Gastroesophageal sphincter (tissue), 4 donors: ENCODE data around the gene SLFNL1. TPM values are rescaled to one million over a fixed set of nuclear protein-coding genes. Genes with fewer than 3 reads are reported as not detected.

ENCODE experiments used
- ATAC-seq: fragments of 150-250 bp; one replicate; pipeline ENCODE4 v1.9.1; 2016; ENCODE audit warnings: mild to moderate bottlenecking, moderate library complexity
- H3K27ac ChIP-seq, 4 donors: fragments of 200-600 bp; sonication (generic) in 3 of 4; 1 replicate in 3 of 4; 2 replicates in 1 of 4; pipeline ENCODE4 v1.5.1; 2016 to 2019
- H3K27me3 ChIP-seq: fragments of 200-600 bp; sonication (generic); one replicate; pipeline ENCODE4 v1.5.1; 2019
- H3K36me3 ChIP-seq, 2 donors: fragments of 200-600 bp; sonication (generic); one replicate each; pipeline ENCODE4 v1.5.1; 2019; ENCODE audit warnings: control low read depth in 1 of 2
- H3K4me1 ChIP-seq, 3 donors: fragments of 200-600 bp; sonication (generic); 1 replicate in 2 of 3; 2 replicates in 1 of 3; pipeline ENCODE4 v1.5.1; 2016 to 2019; ENCODE audit warnings: control low read depth in 2 of 3
- H3K4me3 ChIP-seq, 2 donors: fragments of 200-600 bp; sonication (generic); one replicate each; pipeline ENCODE4 v1.5.1; 2019; ENCODE audit warnings: mild to moderate bottlenecking in 1 of 2, moderate library complexity in 1 of 2
- H3K9me3 ChIP-seq, 3 donors: fragments of 200-600 bp; sonication (generic); one replicate each; pipeline ENCODE4 v1.5.1; 2017 to 2019; ENCODE audit warnings: control low read depth in 2 of 3
- CTCF ChIP-seq, 4 experiments: fragments of 200-600 bp in 2 of 4; fragments of 450-650 bp in 2 of 4; sonication (generic) in 1 of 4; IDR thresholded peaks; one replicate each; pipeline ENCODE4 v1.5.1; 2017 to 2019; ENCODE audit warnings: antibody characterized with exemption in 4 of 4, mild to moderate bottlenecking in 2 of 4, moderate library complexity in 2 of 4
- EP300 ChIP-seq: sonication (generic); formaldehyde crosslinking; IDR thresholded peaks from one replicate; pipeline ENCODE4 v1.6.1; 2017; ENCODE audit warnings: antibody characterized with exemption, mild to moderate bottlenecking
- POLR2A ChIP-seq, 2 donors: fragments of 450-650 bp; IDR thresholded peaks; one replicate each; pipeline ENCODE4 v1.6.1; 2017; ENCODE audit warnings: antibody characterized with exemption in 2 of 2, mild to moderate bottlenecking in 2 of 2, moderate library complexity in 1 of 2
- POLR2AphosphoS5 ChIP-seq: sonication (generic); formaldehyde crosslinking; IDR thresholded peaks from one replicate; pipeline ENCODE4 v1.6.1; 2017; ENCODE audit warnings: antibody characterized with exemption
- WGBS, 2 donors: methylation state at CpG; one replicate each; pipeline ENCODE4 v1.1.5; 2018; ENCODE audit warnings: low coverage in 1 of 2; 5-methylcytosine and 5-hydroxymethylcytosine counted together
- total RNA-seq, 4 donors: library from RNA; depleted of rRNA; stranded (reverse); fragments of >200 nt; gene quantifications; one replicate each; pipeline ENCODE4 v1.1.0, GENCODE V29; 2016

SLFNL1 gene
- total RNA-seq, 4 donors from 2014 or later = 0.35 to 0.81 (median 0.41) TPM

DNA sequence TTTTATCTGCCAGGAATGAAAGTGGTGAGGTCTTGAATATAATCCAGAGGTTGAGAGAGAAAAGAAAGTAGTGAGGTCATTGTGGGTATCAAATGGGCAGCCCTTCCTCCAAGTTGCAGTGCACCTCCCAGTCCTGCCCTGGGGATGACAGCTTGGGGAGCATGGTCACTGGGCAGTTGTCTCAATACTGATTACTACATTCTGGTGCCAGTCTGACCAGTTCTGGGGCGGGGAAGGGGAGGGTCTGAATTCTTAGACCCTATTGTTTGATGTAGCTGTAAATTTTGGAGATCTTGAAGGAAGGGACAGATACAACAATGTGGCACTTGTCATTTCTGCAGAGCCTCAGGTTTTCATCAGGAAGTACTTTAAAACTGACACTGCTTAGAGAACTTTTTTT is 11.2 kb downstream of the SLFNL1 start:
- Histone ChIP-seq H3K27me3 (no peaks in the 10 kb centered on the region), H3K9me3 (no peaks in the 10 kb centered on the region), H3K36me3 (peaks cover 0 to 82% of the 10 kb centered on the region in 2 donors), H3K4me3 (no peak overlapping the region), H3K27ac (no peak overlapping the region), H3K4me1 (peaks cover 0 to 6% (median 0%) of the 10 kb centered on the region in 3 donors)
- ATAC-seq = no peak
- TF ChIP-seq POLR2A (IDR thresholded peaks at IDR 0.05) (no peak), CTCF (IDR thresholded peaks at IDR 0.05) (no peak), POLR2AphosphoS5 (no peak), EP300 (no peak)
- 86 to 100% methylated on average over 1 of the region's 1 CpG for WGBS, 2 donors

DNA sequence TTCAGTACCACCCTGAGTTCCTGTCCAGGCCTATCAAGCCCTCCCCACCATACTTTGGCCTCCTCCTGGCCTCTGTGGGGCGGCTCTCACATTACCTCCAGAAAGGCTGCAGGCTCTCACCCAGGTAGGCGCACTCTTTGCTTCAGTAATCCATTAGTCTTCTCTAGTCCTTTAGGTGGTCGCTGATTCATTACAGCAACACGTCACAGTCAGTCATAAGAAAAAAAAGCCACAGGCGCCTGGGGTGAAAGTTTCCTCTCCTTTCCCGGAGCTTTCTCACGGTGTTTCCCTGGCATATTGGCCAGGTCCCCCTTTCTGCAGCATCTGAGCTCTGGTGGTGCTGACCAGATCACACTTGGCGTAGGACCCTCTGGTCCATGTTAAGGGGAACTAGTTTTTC is 12.1 kb downstream of the SLFNL1 start:
- H3K4me3 ChIP-seq = no peak overlapping the region
- no peaks in the 10 kb centered on the region for H3K9me3 ChIP-seq
- no peak overlapping the region for H3K27ac ChIP-seq
- ATAC-seq = no peak
- peaks cover 0 to 87% of the 10 kb centered on the region in 2 donors for H3K36me3 ChIP-seq
- no peaks in the 10 kb centered on the region for H3K4me1 ChIP-seq
- no peaks in the 10 kb centered on the region for H3K27me3 ChIP-seq
- WGBS, 2 donors = 92 to 100% methylated on average over 2 to 4 of the region's 8 CpGs
- TF ChIP-seq POLR2A (IDR thresholded peaks at IDR 0.05) (no peak), EP300 (no peak), CTCF (IDR thresholded peaks at IDR 0.05) (no peak), POLR2AphosphoS5 (no peak)

DNA sequence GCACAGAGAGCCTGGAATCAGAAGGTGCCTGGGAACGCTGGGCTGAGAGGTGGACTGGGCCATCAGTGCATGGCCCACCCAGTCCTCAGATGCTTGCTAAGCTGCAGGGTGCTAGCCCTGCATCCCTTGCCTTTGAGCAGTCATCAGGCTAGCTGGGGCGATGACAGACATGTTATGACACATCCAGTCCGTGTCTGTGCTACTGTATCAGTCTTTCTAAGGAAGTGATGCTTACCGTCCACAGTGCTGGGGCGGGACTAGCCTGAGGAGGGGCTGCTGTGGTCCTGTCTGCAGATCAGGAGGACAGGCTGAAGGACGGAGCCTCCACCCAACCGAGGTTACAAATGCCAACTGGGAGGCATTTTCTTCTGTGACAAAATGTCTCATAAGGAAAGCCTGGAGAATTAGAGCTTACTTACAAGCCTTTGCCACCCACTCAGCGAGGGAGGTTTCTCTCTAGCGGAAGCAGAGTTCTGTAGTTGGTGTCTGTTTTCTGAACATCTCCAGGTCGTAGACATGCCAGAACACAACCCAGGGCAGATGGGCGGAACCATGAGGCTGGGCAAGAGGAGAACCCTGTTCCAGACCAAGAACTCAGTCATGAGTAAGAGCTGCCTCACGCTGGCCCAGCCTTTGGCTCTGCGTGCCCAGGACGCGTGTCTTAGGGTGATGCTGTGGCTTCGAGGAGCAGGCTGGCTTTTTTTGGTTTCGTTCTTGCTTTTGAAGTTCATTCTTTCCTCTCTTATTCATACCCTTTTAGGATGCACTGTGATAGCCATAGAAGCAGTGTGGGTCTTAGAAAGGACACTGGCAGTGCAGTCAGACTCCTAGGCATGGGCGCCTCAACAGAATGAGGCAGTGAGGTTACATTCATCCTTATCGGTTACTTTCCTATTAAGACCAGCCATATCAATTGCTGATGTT is 14.3 kb downstream of the SLFNL1 start:
- Histone ChIP-seq H3K27me3 (no peaks in the 10 kb centered on the region), H3K4me3 (no peak overlapping the region), H3K36me3 (peaks cover 0 to 87% of the 10 kb centered on the region in 2 donors), H3K9me3 (no peaks in the 10 kb centered on the region), H3K27ac (no peak overlapping the region), H3K4me1 (peaks cover 0 to 22% (median 5%) of the 10 kb centered on the region in 3 donors)
- no peak for TF ChIP-seq POLR2A (IDR thresholded peaks at IDR 0.05)
- TF ChIP-seq POLR2AphosphoS5 = no peak
- TF ChIP-seq EP300 = no peak
- TF ChIP-seq CTCF (IDR thresholded peaks at IDR 0.05) = no peak
- ATAC-seq = no peak
- WGBS, 2 donors = 81 to 100% methylated on average over 2 to 6 of the region's 19 CpGs

DNA sequence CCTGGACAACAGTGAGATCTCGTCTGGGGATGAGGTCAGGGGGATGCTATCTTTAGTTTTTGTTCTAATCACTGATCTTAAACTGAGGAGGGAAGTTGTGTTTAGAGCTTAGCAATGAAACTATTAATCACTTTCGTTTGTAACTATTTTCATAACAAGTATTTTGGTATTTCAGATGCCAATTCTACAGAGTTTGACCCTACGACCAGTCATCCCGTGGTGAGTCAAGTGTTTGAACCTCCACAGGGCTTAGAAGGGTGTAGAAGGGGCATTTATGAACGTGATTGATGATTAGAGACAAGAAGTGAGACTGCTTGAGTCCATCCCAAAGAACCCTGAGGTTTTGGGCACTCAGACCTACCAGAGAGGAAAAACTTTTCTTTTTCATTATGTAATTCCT is 15.6 kb downstream of the SLFNL1 start:
- H3K4me3 ChIP-seq = no peak overlapping the region
- peaks cover 0 to 27% (median 5%) of the 10 kb centered on the region in 3 donors for H3K4me1 ChIP-seq
- WGBS, 2 donors = 74 to 75% methylated on average over 4 to 5 of the region's 5 CpGs
- no peak for ATAC-seq
- no peaks in the 10 kb centered on the region for H3K9me3 ChIP-seq
- peaks cover 0 to 87% of the 10 kb centered on the region in 2 donors for H3K36me3 ChIP-seq
- H3K27ac ChIP-seq = no peak overlapping the region
- no peak for TF ChIP-seq POLR2A (IDR thresholded peaks at IDR 0.05)
- TF ChIP-seq EP300 = no peak
- no peak for TF ChIP-seq CTCF (IDR thresholded peaks at IDR 0.05)
- no peak for TF ChIP-seq POLR2AphosphoS5
- H3K27me3 ChIP-seq = no peaks in the 10 kb centered on the region
